Endothelial cell of umbilical vein (primary cell): ENCODE measurements around the gene BAD. TPM values are rescaled to one million over a fixed set of nuclear protein-coding genes. Genes with fewer than 3 reads are reported as not detected.

Source experiments
- BruUV-seq: library from RNA; stranded (reverse); fragments of 400-500 nt; replicated peaks from 2 replicates; lab custom pipeline; 2021; lab: Mats Ljungman, UMichigan
- CTCF ChIA-PET: fragments of 300-600, 350-600 bp; sonication (Branson Sonifier 250); formaldehyde crosslinking; loops from one replicate; lab custom pipeline; 2021; ENCODE audit warnings: antibody characterized with exemption, inconsistent platforms; lab: Charles Lee
- POLR2A ChIA-PET: fragments of 300-600, 350-600 bp; sonication (Branson Sonifier 250); formaldehyde crosslinking; loops from one replicate; lab custom pipeline; 2021; ENCODE audit warnings: antibody characterized with exemption, inconsistent platforms; lab: Charles Lee
- DNase-seq: peaks from one replicate; pipeline ENCODE4 v3.0.0-alpha.2; 2011; ENCODE audit warnings: low read depth, low spot score
- FAIRE-seq: peaks from 2 replicates; lab custom pipeline; 2011; peaks lifted over from hg19 to GRCh38; lab: Jason Lieb, UNC
- H2AFZ ChIP-seq: 2 replicates; pipeline ENCODE4 v1.6.0; 2012; ENCODE audit warnings: low read depth, low read length, control low read depth, inconsistent platforms
- H3K27ac ChIP-seq: 2 replicates; pipeline ENCODE4 v1.5.1; 2011; ENCODE audit warnings: low read depth, mild to moderate bottlenecking, control low read depth, low read length, moderate library complexity; ENCODE audit not compliant: insufficient read depth
- H3K27me3 ChIP-seq, 2 experiments: 2 replicates each; pipeline versions ENCODE4 v1.6.0 to v1.6.1; 2011; ENCODE audit warnings: low read length in 2 of 2, mixed read lengths in 1 of 2; ENCODE audit not compliant: control insufficient read depth in 2 of 2, insufficient read depth in 2 of 2
- H3K36me3 ChIP-seq, 2 experiments: 2 replicates in 1 of 2; 3 replicates in 1 of 2; pipeline ENCODE4 v1.5.1; 2011; ENCODE audit warnings: low read length in 2 of 2, mild to moderate bottlenecking in 1 of 2, moderate library complexity in 1 of 2; ENCODE audit not compliant: control insufficient read depth in 2 of 2, insufficient read depth in 2 of 2; ENCODE audit errors: extremely low read depth in 1 of 2
- H3K4me1 ChIP-seq: 3 replicates; pipeline ENCODE4 v1.5.1; 2011; ENCODE audit warnings: mild to moderate bottlenecking, low read length; ENCODE audit not compliant: control insufficient read depth, insufficient read depth; ENCODE audit errors: extremely low read depth
- H3K4me2 ChIP-seq: 2 replicates; pipeline ENCODE4 v1.6.1; 2011; ENCODE audit warnings: low read length, control low read depth, mixed read lengths; ENCODE audit not compliant: insufficient read depth
- H3K4me3 ChIP-seq, 3 experiments: fragments of 200-600 bp in 1 of 3; sonication (generic), shearing (Covaris generic) in 1 of 3; replicated peaks in 1 of 3; 2 replicates each; pipeline ENCODE4 v1.5.1; 2011 to 2016; ENCODE audit warnings: control low read depth in 3 of 3, low read length in 3 of 3, mild to moderate bottlenecking in 2 of 3, inconsistent platforms in 1 of 3, low read depth in 1 of 3, moderate library complexity in 1 of 3; ENCODE audit not compliant: insufficient read depth in 1 of 3
- H3K79me2 ChIP-seq: 2 replicates; pipeline ENCODE4 v1.6.0; 2012; ENCODE audit warnings: low read length, inconsistent platforms; ENCODE audit not compliant: control insufficient read depth, insufficient read depth
- H3K9ac ChIP-seq: replicated peaks from 2 replicates; pipeline ENCODE3; 2011; ENCODE audit warnings: low read length, control low read depth; ENCODE audit not compliant: insufficient read depth; ENCODE audit errors: extremely low read depth
- H3K9me1 ChIP-seq: replicated peaks from 3 replicates; pipeline ENCODE4 v1.6.0; 2011; ENCODE audit warnings: mild to moderate bottlenecking, low read length; ENCODE audit not compliant: control insufficient read depth, insufficient read depth; ENCODE audit errors: extremely low read depth
- H3K9me3 ChIP-seq: replicated peaks from 2 replicates; pipeline ENCODE4 v1.5.1; 2012; ENCODE audit warnings: low read length, inconsistent platforms; ENCODE audit not compliant: control insufficient read depth, insufficient read depth
- H4K20me1 ChIP-seq: replicated peaks from 2 replicates; pipeline ENCODE3; 2011; ENCODE audit warnings: mild to moderate bottlenecking, low read length; ENCODE audit not compliant: control insufficient read depth, insufficient read depth; ENCODE audit errors: extremely low read depth
- FOS ChIP-seq: IDR thresholded peaks from 2 replicates; pipeline ENCODE4 v1.6.1; 2011; ENCODE audit warnings: mild to moderate bottlenecking, low read length, moderate library complexity, borderline replicate concordance; ENCODE audit not compliant: insufficient read depth
- JUN ChIP-seq: IDR thresholded peaks from 2 replicates; pipeline ENCODE4 v1.6.1; 2011; ENCODE audit warnings: borderline replicate concordance, low read depth; ENCODE audit not compliant: insufficient read length, insufficient read depth
- POLR2A ChIP-seq: IDR thresholded peaks from 2 replicates; pipeline ENCODE4 v1.6.1; 2012; ENCODE audit warnings: low read depth, mild to moderate bottlenecking, control low read depth, low read length
- POLR2AphosphoS5 ChIP-seq: IDR thresholded peaks from 2 replicates; pipeline ENCODE4 v1.6.1; 2012; ENCODE audit warnings: low read depth, mild to moderate bottlenecking, control low read depth, low read length, moderate library complexity; ENCODE audit not compliant: insufficient read depth
- dilution Hi-C: fragments of 300-500 bp; cut with MboI; formaldehyde crosslinking; loops from one replicate; pipeline ENCODE4 v1.15.0; 2019; ENCODE audit warnings: low sequenced_read_pairs; ENCODE audit not compliant: extremely low pct_ligation_motif_present
- intact Hi-C: fragments of 100-400 bp; cut with micrococcal nuclease; formaldehyde crosslinking; loops from one replicate; pipeline ENCODE4 v1.10.0; 2022
- polyA plus RNA-seq, 4 experiments: library from polyadenylated mRNA; depleted of rRNA in 3 of 4; stranded (reverse) in 3 of 4; unstranded in 1 of 4; fragments of >200 nt; gene quantifications; 2 replicates each; pipeline versions ENCODE4 v1.2.1 to v1.2.3, GENCODE V29; 2011 to 2012; ENCODE audit warnings: missing spikeins in 1 of 4
- total RNA-seq: library from RNA; stranded (reverse); gene quantifications from 2 replicates; pipeline ENCODE4 v1.2.3, GENCODE V29; 2021

The BAD gene
- total and polyA plus RNA-seq, 2 donors (not counting 3 experiments of a cell fraction or from before 2014, with no cell fraction given) = 65.3 to 88.0 TPM

- H4K20me1 ChIP-seq = no peaks in the 10 kb centered on the region
- H2AFZ ChIP-seq = no peak overlapping the region
- H3K9me1 ChIP-seq = no peaks in the 10 kb centered on the region
- peak overlapping the region; percentile 35 for H3K4me2 ChIP-seq
- TF ChIP-seq FOS = no peak
- no peak for TF ChIP-seq JUN
- intact Hi-C loops (no loop called here), dilution Hi-C loops (no loop called here)
- no TSS peak for BruUV-seq
- peaks cover 22% of the 10 kb centered on the region for H3K4me1 ChIP-seq
- ChIA-PET CTCF (interaction anchor here (0.9 to 5.0 kb wide), 10 partner anchors 8 to 110 kb away, joined by 3 to 36 read pairs (median 5); partner anchors contain the start of genes CATSPERZ, ESRRA and STIP1), POLR2A (interaction anchor here (0.6 to 2.2 kb wide), 4 partner anchors 23 to 59 kb away, joined by 3 to 10 read pairs (median 6); no protein-coding TSS in a partner anchor)
- FAIRE-seq (no peak), DNase-seq (no peak)
- H3K9me3 ChIP-seq = no peaks in the 10 kb centered on the region
- peaks cover 40% of the 10 kb centered on the region for H3K79me2 ChIP-seq
- peaks cover 0 to 12% of the 10 kb centered on the region in 2 experiments for H3K36me3 ChIP-seq
- H3K27me3 ChIP-seq = no peaks in the 10 kb centered on the region
- peak overlapping the region; percentile 67 to 78 (median 73) for H3K4me3 ChIP-seq
- peak overlapping the region; percentile 4 for H3K9ac ChIP-seq
- peak overlapping the region; percentile 47 for H3K27ac ChIP-seq
Measured at GRCh38 chr11:64245401-64245796, 39.1 kb downstream of the BAD start.

- ChIA-PET POLR2A (interaction anchor here (1.5 to 2.2 kb wide), 2 partner anchors 23 to 27 kb away, joined by 5 to 10 read pairs; no protein-coding TSS in a partner anchor), CTCF (interaction anchor here (0.6 to 5.0 kb wide), 11 partner anchors 8 to 110 kb away, joined by 3 to 36 read pairs (median 4); partner anchors contain the start of genes CATSPERZ, ESRRA and STIP1)
- no peaks in the 10 kb centered on the region for H4K20me1 ChIP-seq
- no peak for DNase-seq
- no peaks in the 10 kb centered on the region for H3K9me3 ChIP-seq
- no peak overlapping the region for H2AFZ ChIP-seq
- no peak for FAIRE-seq
- peaks cover 40% of the 10 kb centered on the region for H3K79me2 ChIP-seq
- dilution Hi-C loops (no loop called here), intact Hi-C loops (loop anchor here (5.0 kb wide), 1 partner anchor 112 kb away; the partner anchor contains the start of gene RPS6KA4)
- TF ChIP-seq POLR2A = peak; percentile 2
- no peak for TF ChIP-seq POLR2AphosphoS5
- H3K4me2 ChIP-seq = peak overlapping the region; percentile 35
- H3K4me1 ChIP-seq = peaks cover 26% of the 10 kb centered on the region
- peak overlapping the region; percentile 67 to 78 (median 73) for H3K4me3 ChIP-seq
- no peaks in the 10 kb centered on the region for H3K9me1 ChIP-seq
- H3K9ac ChIP-seq = peak overlapping the region; percentile 4
- no TSS peak for BruUV-seq
- H3K36me3 ChIP-seq = peaks cover 0 to 12% of the 10 kb centered on the region in 2 experiments
- H3K27ac ChIP-seq = no peak overlapping the region
- H3K27me3 ChIP-seq = no peaks in the 10 kb centered on the region
Measured at GRCh38 chr11:64244966-64245365, 39.5 kb downstream of the BAD start.
